Astrocyte (in vitro differentiated cells and primary cell): Measurements from ENCODE around the gene RTN4IP1. TPM values are rescaled to one million over a fixed set of nuclear protein-coding genes. Genes with fewer than 3 reads are reported as not detected.

ENCODE experiments used
- DNase-seq: peaks from one replicate; pipeline ENCODE4 v3.0.0-alpha.2; 2010; ENCODE audit warnings: low read depth
- FAIRE-seq: peaks from 2 replicates; lab custom pipeline; 2011; peaks lifted over from hg19 to GRCh38; lab: Jason Lieb, UNC
- H2AFZ ChIP-seq: 2 replicates; pipeline ENCODE4 v1.6.0; 2012; ENCODE audit warnings: low read depth, low read length, inconsistent platforms
- H3K27ac ChIP-seq: 2 replicates; pipeline ENCODE4 v1.5.1; 2011; ENCODE audit warnings: low read depth, low read length, inconsistent platforms
- H3K27me3 ChIP-seq: 2 replicates; pipeline ENCODE4 v1.6.0; 2011; ENCODE audit warnings: low read length, inconsistent platforms; ENCODE audit not compliant: insufficient read depth
- H3K36me3 ChIP-seq: 2 replicates; pipeline ENCODE4 v1.5.1; 2011; ENCODE audit warnings: low read length, inconsistent platforms; ENCODE audit not compliant: insufficient read depth
- H3K4me1 ChIP-seq: 2 replicates; pipeline ENCODE4 v1.5.1; 2011; ENCODE audit warnings: low read length, inconsistent platforms; ENCODE audit not compliant: insufficient read depth
- H3K4me2 ChIP-seq: 2 replicates; pipeline ENCODE4 v1.6.0; 2012; ENCODE audit warnings: low read length, inconsistent platforms
- H3K4me3 ChIP-seq: 2 replicates; pipeline ENCODE4 v1.5.1; 2011; ENCODE audit warnings: low read depth, mild to moderate bottlenecking, low read length, inconsistent platforms; ENCODE audit not compliant: insufficient read depth
- H3K79me2 ChIP-seq: 2 replicates; pipeline ENCODE4 v1.6.0; 2012; ENCODE audit warnings: mild to moderate bottlenecking, low read length, inconsistent platforms; ENCODE audit not compliant: insufficient read depth
- H3K9ac ChIP-seq: 2 replicates; pipeline ENCODE4 v1.6.0; 2012; ENCODE audit warnings: mild to moderate bottlenecking, low read length, inconsistent platforms
- H3K9me3 ChIP-seq: 2 replicates; pipeline ENCODE4 v1.5.1; 2012; ENCODE audit warnings: low read depth, mild to moderate bottlenecking, low read length, inconsistent platforms; ENCODE audit not compliant: insufficient read depth
- H4K20me1 ChIP-seq: 2 replicates; pipeline ENCODE4 v1.6.0; 2012; ENCODE audit warnings: low read length, inconsistent platforms; ENCODE audit not compliant: insufficient read depth
- H3K27ac Mint-ChIP-seq: one replicate; pipeline ENCODE4 v1.8.0; 2021; ENCODE audit warnings: mild to moderate bottlenecking, mixed read lengths; ENCODE audit not compliant: unreplicated experiment
- H3K27me3 Mint-ChIP-seq: one replicate; pipeline ENCODE4 v1.8.0; 2021; ENCODE audit warnings: low read depth, mixed read lengths; ENCODE audit not compliant: unreplicated experiment
- H3K36me3 Mint-ChIP-seq: one replicate; pipeline ENCODE4 v1.8.0; 2021; ENCODE audit warnings: low read depth, mixed read lengths; ENCODE audit not compliant: unreplicated experiment
- H3K4me1 Mint-ChIP-seq: one replicate; pipeline ENCODE4 v1.8.0; 2021; ENCODE audit warnings: low read depth, mixed read lengths; ENCODE audit not compliant: unreplicated experiment
- H3K4me3 Mint-ChIP-seq: one replicate; pipeline ENCODE4 v1.8.0; 2021; ENCODE audit warnings: mild to moderate bottlenecking, moderate library complexity, mixed read lengths; ENCODE audit not compliant: unreplicated experiment
- H3K9me3 Mint-ChIP-seq: one replicate; pipeline ENCODE4 v1.8.0; 2021; ENCODE audit warnings: mild to moderate bottlenecking, mixed read lengths; ENCODE audit not compliant: unreplicated experiment
- CTCF ChIP-seq: IDR thresholded peaks from 2 replicates; pipeline ENCODE4 v1.5.1; 2011; ENCODE audit warnings: low read depth, mild to moderate bottlenecking, inconsistent platforms, low read length, moderate library complexity; ENCODE audit not compliant: insufficient read depth
- EZH2 ChIP-seq: IDR thresholded peaks from 2 replicates; pipeline ENCODE4 v1.6.1; 2012; ENCODE audit warnings: mild to moderate bottlenecking, low read length, inconsistent platforms; ENCODE audit not compliant: insufficient read depth
- total RNA-seq: library from RNA; stranded (reverse); gene quantifications from 2 replicates; pipeline ENCODE4 v1.2.1, GENCODE V29; 2021

RTN4IP1 gene
- total RNA-seq, 1 donor from 2014 or later = 5.3 TPM

DNA sequence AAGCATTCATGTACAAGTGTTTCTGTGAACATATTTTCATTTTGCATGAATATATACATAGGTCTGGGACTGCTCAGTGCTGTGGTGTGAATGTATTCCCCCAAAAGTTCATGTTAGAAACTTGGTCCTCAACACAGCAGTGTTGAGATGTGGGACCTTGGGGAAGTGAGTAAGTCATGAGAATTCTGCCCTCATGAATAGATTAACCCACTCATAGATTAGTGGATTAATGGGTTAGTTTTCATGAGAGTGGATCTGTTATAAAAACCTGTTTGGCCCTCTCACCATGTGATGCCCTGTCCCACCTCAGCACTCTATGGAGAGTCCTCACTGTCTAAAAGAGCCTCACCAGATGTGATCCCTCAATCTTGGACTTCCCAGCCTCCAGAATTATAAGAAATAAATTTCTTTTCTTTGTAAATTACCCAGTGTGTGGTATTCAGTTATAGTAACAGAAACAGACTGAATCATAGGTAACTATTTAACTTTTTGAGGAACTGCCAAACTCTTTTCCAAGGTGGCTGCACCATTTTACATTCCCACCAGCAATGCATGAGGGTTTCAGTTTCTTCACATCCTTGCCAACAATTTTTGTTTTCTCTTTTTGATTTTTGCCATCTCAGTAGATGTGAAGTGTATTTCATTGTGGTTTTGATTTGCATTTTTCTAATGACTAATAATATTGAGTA, 45.4 kb upstream of the RTN4IP1 start:
- Mint-ChIP-seq H3K4me3 (no peak overlapping the region), H3K9me3 (no peaks in the 10 kb centered on the region)
- TF ChIP-seq CTCF (no peak), EZH2 (no peak)

GRCh38 chr6:106671651-106672050, 42.4 kb upstream of the RTN4IP1 start:
- H3K27me3 ChIP-seq = no peaks in the 10 kb centered on the region
- H3K36me3 Mint-ChIP-seq = no peaks in the 10 kb centered on the region
- FAIRE-seq (no peak), DNase-seq (no peak)
- no peak overlapping the region for H3K27ac Mint-ChIP-seq
- H3K4me1 Mint-ChIP-seq = peaks cover 6% of the 10 kb centered on the region
- H3K4me1 ChIP-seq = no peaks in the 10 kb centered on the region
- H3K27me3 Mint-ChIP-seq = peaks cover 1% of the 10 kb centered on the region
- no peak overlapping the region for H3K27ac ChIP-seq
- H3K79me2 ChIP-seq = no peaks in the 10 kb centered on the region
- no peaks in the 10 kb centered on the region for H3K9me3 Mint-ChIP-seq
- H3K9me3 ChIP-seq = no peaks in the 10 kb centered on the region
- H3K36me3 ChIP-seq = no peaks in the 10 kb centered on the region
- H3K9ac ChIP-seq = no peak overlapping the region
- no peak overlapping the region for H2AFZ ChIP-seq
- no peaks in the 10 kb centered on the region for H4K20me1 ChIP-seq
- TF ChIP-seq CTCF = no peak
- no peak for TF ChIP-seq EZH2
- no peak overlapping the region for H3K4me3 Mint-ChIP-seq
- H3K4me3 ChIP-seq = no peak overlapping the region
- H3K4me2 ChIP-seq = no peak overlapping the region

More for the DNA sequence above, 45.4 kb upstream of the RTN4IP1 start:
- no peak for DNase-seq
- Histone ChIP-seq H3K9ac (no peak overlapping the region), H3K9me3 (no peaks in the 10 kb centered on the region), H3K4me2 (no peak overlapping the region), H3K36me3 (no peaks in the 10 kb centered on the region), H3K79me2 (no peaks in the 10 kb centered on the region), H3K4me3 (no peak overlapping the region), H3K27me3 (no peaks in the 10 kb centered on the region), H3K4me1 (no peaks in the 10 kb centered on the region), H3K27ac (no peak overlapping the region), H4K20me1 (no peaks in the 10 kb centered on the region), H2AFZ (no peak overlapping the region)
- peaks cover 1% of the 10 kb centered on the region for H3K27me3 Mint-ChIP-seq
- FAIRE-seq = no peak
- no peaks in the 10 kb centered on the region for H3K4me1 Mint-ChIP-seq
- H3K27ac Mint-ChIP-seq = no peak overlapping the region
- no peaks in the 10 kb centered on the region for H3K36me3 Mint-ChIP-seq

DNA sequence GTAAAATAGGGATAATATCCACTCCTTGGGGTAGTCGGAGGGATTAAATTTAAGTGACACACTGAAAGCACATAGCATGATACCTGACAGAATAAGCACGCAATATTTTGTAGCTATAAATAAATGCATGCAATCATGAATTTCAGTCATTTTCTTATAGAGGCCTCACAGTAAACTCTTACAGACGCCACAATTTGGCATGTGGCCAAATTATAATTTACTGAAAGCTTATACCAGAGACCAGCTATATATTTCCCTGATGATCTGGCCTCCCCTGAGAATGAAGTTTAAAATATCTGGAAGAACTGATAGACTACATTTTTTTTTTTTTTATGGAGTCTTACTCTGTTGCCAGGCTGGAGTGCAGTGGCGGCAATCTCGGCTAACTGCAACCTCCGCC, 40.9 kb upstream of the RTN4IP1 start:
- Histone ChIP-seq H4K20me1 (no peaks in the 10 kb centered on the region), H2AFZ (no peak overlapping the region), H3K9ac (no peak overlapping the region), H3K36me3 (peaks cover 4% of the 10 kb centered on the region), H3K9me3 (no peaks in the 10 kb centered on the region), H3K4me2 (no peak overlapping the region), H3K4me1 (no peaks in the 10 kb centered on the region), H3K4me3 (no peak overlapping the region), H3K27ac (no peak overlapping the region), H3K79me2 (no peaks in the 10 kb centered on the region), H3K27me3 (no peaks in the 10 kb centered on the region)
- Mint-ChIP-seq H3K27ac (no peak overlapping the region), H3K36me3 (peaks cover under 1% of the 10 kb centered on the region), H3K27me3 (peaks cover 1% of the 10 kb centered on the region), H3K4me3 (no peak overlapping the region), H3K9me3 (no peaks in the 10 kb centered on the region), H3K4me1 (peaks cover 6% of the 10 kb centered on the region)
- FAIRE-seq (no peak), DNase-seq (no peak)
- no peak for TF ChIP-seq CTCF
